Measurements from ENCODE around the gene CPA5.

DNA sequence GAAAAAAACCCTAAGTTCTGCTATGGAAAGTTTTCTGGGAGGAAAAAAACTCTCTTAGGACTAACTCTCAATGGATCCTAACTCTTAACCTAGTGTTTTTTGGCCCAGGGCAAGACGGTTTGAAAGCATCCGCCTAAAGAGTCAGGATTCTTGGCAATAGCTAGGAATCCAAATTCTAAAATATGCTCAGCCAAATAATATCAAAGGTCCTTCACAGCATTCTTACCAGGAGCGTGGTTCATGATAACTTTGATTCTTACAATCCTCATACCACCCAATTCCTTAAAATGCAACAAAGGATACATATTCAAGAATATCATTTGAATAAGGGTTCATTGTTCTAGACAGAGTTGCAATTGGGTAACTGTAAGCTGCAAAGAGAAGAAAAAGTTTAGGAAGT lies 57.0 kb downstream of the CPA5 start:
- TF ChIP-seq JUND (IDR thresholded peaks at IDR 0.05; ENCODE audit: low read length): no peak
- TF ChIP-seq, protein P1, sequence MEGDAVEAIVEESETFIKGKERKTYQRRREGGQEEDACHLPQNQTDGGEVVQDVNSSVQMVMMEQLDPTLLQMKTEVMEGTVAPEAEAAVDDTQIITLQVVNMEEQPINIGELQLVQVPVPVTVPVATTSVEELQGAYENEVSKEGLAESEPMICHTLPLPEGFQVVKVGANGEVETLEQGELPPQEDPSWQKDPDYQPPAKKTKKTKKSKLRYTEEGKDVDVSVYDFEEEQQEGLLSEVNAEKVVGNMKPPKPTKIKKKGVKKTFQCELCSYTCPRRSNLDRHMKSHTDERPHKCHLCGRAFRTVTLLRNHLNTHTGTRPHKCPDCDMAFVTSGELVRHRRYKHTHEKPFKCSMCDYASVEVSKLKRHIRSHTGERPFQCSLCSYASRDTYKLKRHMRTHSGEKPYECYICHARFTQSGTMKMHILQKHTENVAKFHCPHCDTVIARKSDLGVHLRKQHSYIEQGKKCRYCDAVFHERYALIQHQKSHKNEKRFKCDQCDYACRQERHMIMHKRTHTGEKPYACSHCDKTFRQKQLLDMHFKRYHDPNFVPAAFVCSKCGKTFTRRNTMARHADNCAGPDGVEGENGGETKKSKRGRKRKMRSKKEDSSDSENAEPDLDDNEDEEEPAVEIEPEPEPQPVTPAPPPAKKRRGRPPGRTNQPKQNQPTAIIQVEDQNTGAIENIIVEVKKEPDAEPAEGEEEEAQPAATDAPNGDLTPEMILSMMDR (IDR thresholded peaks at IDR 0.05; ENCODE audit: control extremely low read depth in 1 of 3, insufficient read depth in 1 of 3, low read depth in 1 of 3, low read length in 3 of 3): no peak

All from H1 (cell line).